Activated CD8-positive, alpha-beta memory T cell treated with anti-CD3 and anti-CD28 coated beads for 36 hours (primary cell): ENCODE data around the gene HOXC13. TPM values are rescaled to one million over a fixed set of nuclear protein-coding genes. Genes with fewer than 3 reads are reported as not detected.

Experiments used
- CTCF ChIA-PET: fragments of 350-600 bp; sonication (Branson Sonifier 250); formaldehyde crosslinking; loops from one replicate; lab custom pipeline; 2021; ENCODE audit warnings: antibody characterized with exemption; lab: Charles Lee
- POLR2A ChIA-PET: fragments of 350-600 bp; sonication (Branson Sonifier 250); formaldehyde crosslinking; loops from one replicate; lab custom pipeline; 2021; ENCODE audit warnings: antibody characterized with exemption; lab: Charles Lee
- total RNA-seq, 2 experiments: library from RNA; stranded (reverse); gene quantifications; one replicate each; pipeline ENCODE4 v1.2.3, GENCODE V29; 2021

HOXC13 gene
- total RNA-seq, 2 experiments from 2014 or later = not detected

DNA sequence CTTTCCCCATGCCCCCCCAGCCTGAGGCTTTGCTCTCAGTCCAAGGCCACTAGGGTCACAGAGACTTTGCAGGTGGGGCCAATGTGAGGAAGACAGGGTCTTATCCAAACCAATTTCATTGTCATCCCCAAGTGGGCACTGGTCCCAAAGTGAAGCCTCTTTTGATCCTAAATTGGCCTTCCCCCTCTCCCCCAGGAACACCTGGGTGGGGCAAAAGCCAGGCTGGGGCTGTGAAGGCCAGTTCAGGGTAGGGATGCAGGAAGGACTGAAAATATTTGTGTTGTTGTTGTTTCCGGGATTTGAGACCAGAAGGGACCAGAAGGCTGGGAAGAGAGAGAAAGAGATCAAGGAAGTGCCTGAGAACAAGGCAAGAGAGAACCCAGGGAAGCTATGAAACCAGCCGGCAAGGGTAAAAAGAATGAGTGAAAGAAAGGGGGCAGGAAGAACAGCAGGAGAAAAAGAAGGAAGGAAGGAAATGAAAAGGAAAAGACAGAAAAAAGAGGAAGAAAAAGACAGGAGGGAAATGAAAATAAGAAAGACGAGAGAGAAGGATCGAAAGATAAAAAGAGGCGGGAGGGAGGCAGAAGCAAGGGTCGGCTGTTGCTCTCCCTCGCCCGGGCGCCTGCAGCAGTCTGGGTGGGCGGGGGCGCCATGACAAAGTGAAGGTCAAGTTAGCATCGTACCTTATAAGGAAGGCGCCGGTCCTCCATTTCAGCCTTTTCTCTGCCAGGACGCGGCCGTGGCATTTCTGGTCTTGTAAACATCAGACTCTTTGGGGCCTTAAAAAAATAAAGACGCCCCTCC is 26.9 kb downstream of the HOXC13 start:
- POLR2A ChIA-PET = no interaction called here

GRCh38 chr12:53966085-53966384 is 27.4 kb downstream of the HOXC13 start:
- POLR2A ChIA-PET = no interaction called here

More for the DNA sequence above, 26.9 kb downstream of the HOXC13 start:
- CTCF ChIA-PET = no interaction called here

GRCh38 chr12:53966385-53967133 is 27.9 kb downstream of the HOXC13 start:
- ChIA-PET POLR2A (no interaction called here), CTCF (no interaction called here)

More at GRCh38 chr12:53966085-53966384, 27.4 kb downstream of the HOXC13 start:
- CTCF ChIA-PET = no interaction called here

DNA sequence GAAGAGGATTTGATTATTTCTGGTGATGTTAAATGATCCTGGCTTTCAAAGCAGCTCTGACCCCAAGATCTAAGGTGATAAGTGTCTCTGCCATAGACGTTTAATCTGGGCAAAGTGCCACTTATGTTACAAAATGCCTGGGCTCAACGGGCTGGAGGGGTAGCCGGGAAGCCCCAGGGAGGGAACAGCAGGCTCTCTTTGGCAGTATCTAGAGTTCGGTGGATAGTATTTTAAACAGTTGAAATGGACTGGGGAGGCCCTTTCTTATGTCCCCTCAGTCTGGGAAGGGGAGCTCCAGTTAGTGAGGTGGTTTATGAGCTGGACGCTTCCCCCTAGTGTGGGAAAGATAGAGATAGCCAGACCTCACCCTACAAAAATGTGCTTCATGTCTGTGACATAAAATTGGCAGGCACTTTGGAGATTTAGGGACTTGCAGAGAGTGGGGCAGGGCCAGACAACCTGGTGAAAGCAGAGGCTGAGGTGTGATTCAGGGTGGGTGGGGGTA is 28.8 kb downstream of the HOXC13 start:
- ChIA-PET POLR2A (no interaction called here), CTCF (no interaction called here)

- CTCF ChIA-PET = no interaction called here
- POLR2A ChIA-PET = no interaction called here
Measured at GRCh38 chr12:53968214-53969127, 29.8 kb downstream of the HOXC13 start.

DNA sequence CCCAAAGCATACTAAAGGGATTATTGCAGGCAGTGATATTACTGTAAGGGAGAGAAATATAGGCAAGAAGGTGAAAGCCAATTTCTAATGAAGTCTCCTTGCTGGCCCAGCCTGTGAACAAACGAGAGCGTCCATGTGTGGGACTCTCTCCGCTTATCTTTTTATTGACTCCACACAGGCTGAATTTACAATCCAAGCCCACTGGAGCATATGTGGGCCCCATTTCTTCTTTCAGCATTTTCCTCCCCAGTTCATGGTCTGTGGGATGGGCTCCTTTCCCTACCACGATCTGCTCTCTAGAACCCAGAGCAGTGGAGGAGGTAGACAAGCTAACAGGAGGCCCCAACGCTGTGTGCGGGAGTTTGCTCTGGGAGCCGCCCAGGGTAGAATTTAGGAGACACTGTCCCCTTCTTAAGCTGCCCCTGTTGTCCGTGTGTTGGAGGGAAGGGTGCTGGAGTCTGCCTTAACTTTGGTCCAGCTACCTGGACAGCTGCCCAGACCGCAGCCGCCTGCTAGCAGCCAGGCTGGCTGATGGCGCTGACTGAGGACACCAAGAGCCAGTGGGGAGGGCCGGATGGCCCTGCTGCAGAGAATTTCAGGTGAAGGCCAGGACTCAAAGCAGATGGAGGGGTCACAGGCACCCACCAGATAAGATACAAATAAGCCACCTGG is 31.1 kb downstream of the HOXC13 start:
- ChIA-PET POLR2A (no interaction called here), CTCF (no interaction called here)

GRCh38 chr12:53970451-53970850 is 31.8 kb downstream of the HOXC13 start:
- CTCF ChIA-PET = no interaction called here
- POLR2A ChIA-PET = no interaction called here

DNA sequence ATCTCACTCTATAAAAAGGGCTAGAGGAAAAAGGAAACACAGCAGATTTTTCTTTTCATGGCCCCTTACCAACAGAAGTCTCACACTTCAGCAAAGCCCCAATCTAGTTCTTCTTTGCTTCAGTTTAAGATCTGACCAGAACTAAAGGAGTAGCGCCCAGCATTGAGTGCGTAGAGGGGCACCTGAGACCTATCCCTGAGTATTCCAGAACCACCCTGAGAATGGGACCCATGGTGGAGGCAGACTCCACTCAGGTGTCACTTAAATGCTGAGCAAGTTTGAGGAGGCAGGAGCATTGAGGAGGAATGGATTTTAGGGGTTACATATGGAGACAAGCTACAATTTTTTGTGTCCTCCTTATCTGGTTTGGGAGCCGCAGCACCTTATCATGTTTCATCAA is 32.5 kb downstream of the HOXC13 start:
- ChIA-PET CTCF (interaction anchor here (1.3 kb wide), 1 partner anchor 43 kb away, joined by 3 read pairs; no protein-coding TSS in a partner anchor), POLR2A (no interaction called here)

GRCh38 chr12:53971686-53972085 is 33.1 kb downstream of the HOXC13 start:
- ChIA-PET CTCF (interaction anchor here (1.3 kb wide), 1 partner anchor 44 kb away, joined by 3 read pairs; no protein-coding TSS in a partner anchor), POLR2A (no interaction called here)

DNA sequence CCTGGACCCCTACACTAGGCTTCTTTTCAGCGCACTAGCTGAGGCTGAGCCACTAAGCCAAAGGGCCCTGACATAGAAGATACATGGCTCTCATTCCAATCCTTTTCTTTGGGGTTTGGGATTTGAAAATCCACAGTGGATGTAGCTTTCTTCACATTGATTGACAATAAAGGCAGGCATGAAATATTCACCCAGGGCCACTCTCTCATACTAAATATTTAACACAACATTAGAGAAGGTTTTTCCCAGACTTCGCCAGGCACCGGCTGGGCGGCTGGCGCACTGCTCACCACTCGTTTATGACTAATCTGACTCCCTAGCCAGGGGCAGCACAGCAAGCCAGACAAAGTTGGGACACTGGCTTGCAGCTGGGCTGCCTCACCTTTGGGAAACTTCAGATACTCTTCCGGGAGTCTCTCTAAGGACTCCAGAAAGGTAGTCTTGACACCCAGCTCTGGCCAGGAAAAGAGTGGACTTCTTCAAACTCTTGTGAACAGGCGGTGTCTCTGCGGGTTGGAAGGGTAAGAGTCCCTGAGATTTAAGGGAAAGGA is 33.6 kb downstream of the HOXC13 start:
- ChIA-PET CTCF (interaction anchor here (0.8 to 1.3 kb wide), 3 partner anchors 14 to 60 kb away, joined by 3 to 6 read pairs (median 4); no protein-coding TSS in a partner anchor), POLR2A (no interaction called here)

DNA sequence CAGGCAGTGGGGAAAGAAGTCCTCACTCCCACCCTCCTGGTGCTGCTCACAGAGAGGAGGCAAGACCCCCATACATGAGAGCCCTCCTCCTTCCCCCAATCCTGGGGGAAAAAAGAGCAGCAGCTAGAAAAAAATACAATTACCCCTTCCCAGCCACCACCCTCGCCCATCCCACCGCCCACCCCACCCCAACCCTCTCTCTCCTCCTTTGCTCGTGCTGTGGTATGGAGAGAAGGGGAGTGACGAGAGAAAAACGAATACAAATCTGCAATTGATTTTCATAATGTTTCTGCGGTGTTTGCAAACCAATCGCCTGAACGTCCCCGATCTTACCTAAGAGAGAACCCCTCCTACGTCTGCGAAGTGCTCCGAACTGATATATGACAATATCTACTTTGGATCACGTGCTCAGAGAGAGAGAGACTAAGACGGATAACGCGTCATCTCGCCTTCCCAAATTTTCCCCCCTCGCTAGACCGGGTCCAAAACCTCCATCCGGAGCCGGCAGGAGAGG is 34.1 kb downstream of the HOXC13 start, which contains the start of gene HOXC11:
TSS of gene HOXC11 (plus strand) at position 405 of the 514 bp plus-strand sequence. CDS start 116 bp downstream, outside the sequence.
- POLR2A ChIA-PET = no interaction called here
- CTCF ChIA-PET = interaction anchor here (0.8 to 1.0 kb wide), 2 partner anchors 13 to 60 kb away, joined by 4 to 6 read pairs; no protein-coding TSS in a partner anchor

GRCh38 chr12:53973236-53974042 is 34.8 kb downstream of the HOXC13 start:
- POLR2A ChIA-PET = no interaction called here
- CTCF ChIA-PET = no interaction called here

DNA sequence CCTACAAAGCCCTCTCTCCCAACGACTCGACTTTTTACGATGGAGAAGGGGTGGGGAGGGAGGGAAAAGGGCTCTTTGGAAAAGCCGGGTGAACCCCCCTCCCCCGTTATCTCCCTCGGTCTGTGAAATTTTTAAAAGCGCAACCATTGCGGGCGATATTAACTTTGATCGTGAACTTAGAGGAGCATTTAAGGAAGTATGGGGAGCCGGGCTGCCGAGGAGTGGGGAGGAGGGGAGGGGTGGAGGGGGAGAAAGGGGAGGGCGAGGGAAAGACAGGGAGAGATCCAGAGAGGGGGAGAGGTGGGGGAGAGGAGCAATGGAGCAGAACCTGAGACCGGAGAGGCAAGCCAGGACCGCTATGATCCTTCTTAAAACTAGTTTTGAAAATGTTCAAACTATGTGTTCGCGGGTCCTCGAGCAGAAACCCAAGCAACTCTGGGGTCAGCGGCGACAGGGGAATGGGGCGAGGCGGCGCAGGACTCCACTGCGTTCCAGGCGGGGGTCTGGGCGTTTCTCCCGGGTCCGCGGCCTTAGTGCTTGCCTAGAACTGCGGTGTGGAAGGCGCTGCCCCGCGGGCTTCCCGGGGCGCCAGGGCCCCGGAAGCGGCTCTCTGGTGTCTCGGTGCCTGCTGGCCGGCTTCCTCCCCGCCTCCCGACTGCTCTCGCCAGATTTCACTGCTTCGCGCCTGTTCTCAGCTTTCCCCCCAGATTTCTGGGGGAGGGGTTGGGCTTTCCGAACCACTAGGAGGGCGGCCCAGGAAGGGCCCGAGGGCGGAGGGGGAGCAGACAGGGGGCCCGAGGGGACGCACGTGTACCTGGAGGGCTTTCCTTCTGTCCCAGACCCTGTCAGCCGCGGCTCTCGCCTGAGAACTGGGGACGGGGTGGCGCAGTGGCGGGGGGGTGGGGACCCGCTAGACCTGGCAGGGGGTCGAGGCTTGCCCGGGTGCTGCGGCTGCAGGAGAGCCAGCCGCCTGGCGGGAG is 35.7 kb downstream of the HOXC13 start, which contains the start of gene HOTAIR:
TSS of gene HOTAIR (minus strand) at position 871 of the 980 bp plus-strand sequence.
- POLR2A ChIA-PET = no interaction called here
- CTCF ChIA-PET = interaction anchor here (0.6 kb wide), 1 partner anchor 168 kb away, joined by 4 read pairs; no protein-coding TSS in a partner anchor

GRCh38 chr12:53975064-53975471 is 36.4 kb downstream of the HOXC13 start:
- ChIA-PET POLR2A (no interaction called here), CTCF (interaction anchor here (0.6 to 1.2 kb wide), 2 partner anchors 31 to 168 kb away, joined by 3 to 4 read pairs; no protein-coding TSS in a partner anchor)

DNA sequence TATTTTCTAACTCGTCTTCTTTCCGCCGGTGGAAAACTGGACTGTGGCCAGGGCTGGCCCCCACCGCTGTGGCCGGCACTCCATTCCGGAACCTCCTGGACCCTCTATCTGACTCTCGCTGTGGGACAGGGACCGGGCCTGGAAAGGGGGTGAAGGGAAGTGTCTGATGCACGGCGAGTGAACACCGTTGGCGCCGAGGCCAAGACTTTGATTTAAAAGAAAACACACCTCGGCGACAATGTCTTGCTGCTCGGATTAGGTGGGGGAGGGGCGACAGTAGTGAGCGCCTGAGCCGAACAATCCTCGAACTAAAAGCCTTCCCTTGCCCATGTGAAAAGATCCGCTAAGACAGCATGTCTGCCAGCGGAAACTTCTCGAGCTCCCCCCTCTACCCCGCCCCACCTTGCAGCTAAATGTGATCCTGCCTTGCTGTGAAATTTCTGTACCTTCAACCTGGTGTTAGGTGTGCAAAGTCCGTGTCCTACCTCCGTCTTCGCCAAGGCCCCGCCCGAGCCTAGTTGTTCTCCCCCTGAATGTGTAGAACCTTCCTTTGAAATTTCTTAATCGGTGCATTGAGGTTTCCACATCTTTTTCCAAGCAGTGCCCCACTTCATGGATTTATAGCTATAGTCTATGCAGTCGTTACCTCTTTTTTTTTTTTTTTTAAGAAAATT is 37.0 kb downstream of the HOXC13 start:
- POLR2A ChIA-PET = interaction anchor here (0.6 kb wide), 1 partner anchor 216 kb away, joined by 4 read pairs; no protein-coding TSS in a partner anchor
- CTCF ChIA-PET = interaction anchor here (0.6 to 1.2 kb wide), 2 partner anchors 30 to 169 kb away, joined by 3 to 4 read pairs; no protein-coding TSS in a partner anchor
